GM10266 (cell line): ENCODE data around the gene SLC26A11.

Experiments
- DNase-seq: peaks from one replicate; pipeline ENCODE4 v3.0.0; 2012; ENCODE audit errors: extremely low spot score
- TF ChIP-seq, protein P1 (sequence below): IDR thresholded peaks from 2 replicates; pipeline ENCODE4 v1.5.1; 2012; ENCODE audit warnings: mild to moderate bottlenecking, low read depth; ENCODE audit not compliant: control insufficient read depth, insufficient read depth; ENCODE audit errors: missing control alignments

SLC26A11 gene

DNA sequence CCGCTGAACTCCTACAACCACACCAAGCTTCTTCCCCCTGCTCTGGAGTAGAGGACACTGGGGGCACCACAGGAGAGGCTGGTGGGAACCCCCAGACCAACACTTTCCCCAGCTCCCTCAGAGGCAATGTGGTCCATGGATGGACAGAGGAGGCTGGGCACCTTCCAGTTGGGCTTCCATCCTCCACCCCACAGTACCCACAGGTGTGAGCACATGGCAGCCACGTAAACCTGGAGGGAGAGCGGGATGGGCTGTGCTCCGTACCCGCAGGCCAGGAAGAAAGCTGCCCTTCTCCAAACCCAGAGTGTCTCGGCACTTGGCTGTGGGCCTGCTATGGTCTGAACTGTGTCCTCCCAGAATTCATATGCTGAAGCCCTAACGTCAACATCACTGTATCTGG, 1.8 kb upstream of the SLC26A11 start:
- TF ChIP-seq, protein P1, sequence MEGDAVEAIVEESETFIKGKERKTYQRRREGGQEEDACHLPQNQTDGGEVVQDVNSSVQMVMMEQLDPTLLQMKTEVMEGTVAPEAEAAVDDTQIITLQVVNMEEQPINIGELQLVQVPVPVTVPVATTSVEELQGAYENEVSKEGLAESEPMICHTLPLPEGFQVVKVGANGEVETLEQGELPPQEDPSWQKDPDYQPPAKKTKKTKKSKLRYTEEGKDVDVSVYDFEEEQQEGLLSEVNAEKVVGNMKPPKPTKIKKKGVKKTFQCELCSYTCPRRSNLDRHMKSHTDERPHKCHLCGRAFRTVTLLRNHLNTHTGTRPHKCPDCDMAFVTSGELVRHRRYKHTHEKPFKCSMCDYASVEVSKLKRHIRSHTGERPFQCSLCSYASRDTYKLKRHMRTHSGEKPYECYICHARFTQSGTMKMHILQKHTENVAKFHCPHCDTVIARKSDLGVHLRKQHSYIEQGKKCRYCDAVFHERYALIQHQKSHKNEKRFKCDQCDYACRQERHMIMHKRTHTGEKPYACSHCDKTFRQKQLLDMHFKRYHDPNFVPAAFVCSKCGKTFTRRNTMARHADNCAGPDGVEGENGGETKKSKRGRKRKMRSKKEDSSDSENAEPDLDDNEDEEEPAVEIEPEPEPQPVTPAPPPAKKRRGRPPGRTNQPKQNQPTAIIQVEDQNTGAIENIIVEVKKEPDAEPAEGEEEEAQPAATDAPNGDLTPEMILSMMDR: no peak

DNA sequence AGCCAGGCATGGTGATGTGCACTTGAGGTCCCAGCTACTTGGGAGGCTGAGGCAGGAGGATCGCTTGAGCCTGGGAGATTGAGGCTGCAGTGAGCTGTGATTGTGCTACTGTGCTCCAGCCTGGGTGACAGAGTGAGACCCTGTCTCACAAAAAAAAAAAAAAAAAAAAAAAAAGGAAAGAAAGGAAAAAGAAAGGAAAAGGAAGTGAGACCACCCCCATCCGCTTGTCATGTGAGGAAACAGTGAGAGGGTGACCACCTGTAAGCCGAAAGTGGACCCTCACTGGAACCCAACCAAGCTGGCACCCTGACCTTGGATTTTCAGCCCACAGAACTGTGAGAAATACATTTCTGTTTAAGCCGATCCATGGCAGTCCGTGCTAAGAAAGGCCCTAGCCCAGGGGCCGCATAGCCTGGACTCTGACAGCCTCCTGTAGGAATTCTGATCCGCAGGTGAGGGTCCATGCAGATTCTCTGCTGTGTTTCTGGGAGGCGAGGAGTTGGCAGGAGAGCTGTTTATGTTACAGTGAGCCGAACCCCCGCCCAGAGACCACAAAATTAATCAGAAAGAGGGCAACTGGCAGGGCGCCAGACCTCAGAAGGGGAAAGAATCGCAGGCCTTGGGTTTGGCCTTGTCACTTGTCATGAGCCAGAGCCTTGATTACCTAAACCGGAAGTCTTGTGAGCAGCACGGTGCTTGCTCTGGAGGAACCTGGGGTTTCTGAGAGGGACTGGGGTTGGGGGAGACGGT, 1.0 kb upstream of the SLC26A11 start:
- DNase-seq: peak; percentile 90
- TF ChIP-seq, protein P1: no peak

More for the DNA sequence above, 1.8 kb upstream of the SLC26A11 start:
- DNase-seq: no peak

DNA sequence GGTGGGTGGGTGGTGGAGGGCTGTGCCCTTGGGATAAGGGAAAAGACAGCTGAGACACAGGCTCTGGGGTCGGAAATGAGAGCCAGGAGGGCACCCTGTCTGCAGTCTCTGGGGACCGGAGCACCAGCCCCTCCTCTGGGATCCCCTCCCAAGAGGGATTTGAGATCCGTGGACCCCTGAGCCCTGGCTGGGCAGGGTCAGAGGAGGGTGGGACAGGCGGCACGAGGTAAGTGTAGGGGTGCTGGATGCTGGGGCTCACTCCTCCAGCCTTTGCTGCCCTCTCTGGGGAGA, 519 bp upstream of the SLC26A11 start:
- no peak for DNase-seq
- TF ChIP-seq, protein P1: no peak

DNA sequence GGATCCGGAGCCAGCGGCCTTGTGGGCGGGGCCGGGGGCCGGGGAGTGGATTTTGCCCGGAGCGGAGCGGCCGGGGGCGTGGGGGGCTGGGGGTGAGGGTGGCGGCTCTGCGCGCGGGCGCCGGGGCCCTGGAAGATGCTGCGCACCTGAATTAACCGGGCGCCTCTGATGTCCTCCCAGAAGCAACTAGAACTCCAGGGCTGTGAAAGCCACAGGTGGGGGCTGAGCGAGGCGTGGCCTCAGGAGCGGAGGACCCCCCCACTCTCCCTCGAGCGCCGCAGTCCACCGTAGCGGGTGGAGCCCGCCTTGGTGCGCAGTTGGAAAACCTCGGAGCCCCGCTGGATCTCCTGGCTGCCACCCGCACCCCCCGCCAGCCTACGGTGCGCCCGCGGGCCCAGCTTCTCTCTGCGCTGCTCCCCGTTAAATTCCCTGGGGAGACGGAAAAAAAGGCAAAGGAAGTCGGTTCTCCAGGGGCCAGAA, 549 bp downstream of the SLC26A11 start:
- TF ChIP-seq, protein P1: no peak
- DNase-seq: peak; percentile 58

DNA sequence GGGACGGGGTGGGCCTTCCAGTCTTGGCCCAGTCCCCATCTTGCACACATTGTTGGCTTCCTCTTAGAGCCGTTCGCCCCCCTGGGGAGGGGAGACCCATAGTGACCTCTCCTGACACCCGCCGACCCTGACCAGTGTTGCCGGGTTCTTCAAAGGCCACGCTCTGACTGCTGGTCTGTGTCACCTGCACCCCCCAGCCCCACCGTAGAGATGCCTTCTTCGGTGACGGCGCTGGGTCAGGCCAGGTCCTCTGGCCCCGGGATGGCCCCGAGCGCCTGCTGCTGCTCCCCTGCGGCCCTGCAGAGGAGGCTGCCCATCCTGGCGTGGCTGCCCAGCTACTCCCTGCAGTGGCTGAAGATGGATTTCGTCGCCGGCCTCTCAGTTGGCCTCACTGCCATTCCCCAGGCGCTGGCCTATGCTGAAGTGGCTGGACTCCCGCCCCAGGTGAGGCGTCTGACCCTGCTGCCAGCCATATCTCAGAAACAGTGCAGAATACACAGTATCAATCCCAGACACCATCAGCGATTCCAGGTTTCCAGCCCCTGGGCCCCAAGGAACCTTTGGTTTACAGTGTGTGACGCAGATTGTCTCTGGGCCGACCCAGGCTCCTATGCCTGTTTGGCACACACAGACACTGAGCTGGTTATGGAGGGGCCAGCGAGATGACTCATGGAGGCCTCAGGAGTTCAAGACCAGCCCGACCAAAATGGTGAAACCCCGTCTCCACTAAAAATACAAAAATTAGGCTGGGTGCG, 1.3 kb downstream of the SLC26A11 start:
- TF ChIP-seq, protein P1: no peak
- no peak for DNase-seq

DNA sequence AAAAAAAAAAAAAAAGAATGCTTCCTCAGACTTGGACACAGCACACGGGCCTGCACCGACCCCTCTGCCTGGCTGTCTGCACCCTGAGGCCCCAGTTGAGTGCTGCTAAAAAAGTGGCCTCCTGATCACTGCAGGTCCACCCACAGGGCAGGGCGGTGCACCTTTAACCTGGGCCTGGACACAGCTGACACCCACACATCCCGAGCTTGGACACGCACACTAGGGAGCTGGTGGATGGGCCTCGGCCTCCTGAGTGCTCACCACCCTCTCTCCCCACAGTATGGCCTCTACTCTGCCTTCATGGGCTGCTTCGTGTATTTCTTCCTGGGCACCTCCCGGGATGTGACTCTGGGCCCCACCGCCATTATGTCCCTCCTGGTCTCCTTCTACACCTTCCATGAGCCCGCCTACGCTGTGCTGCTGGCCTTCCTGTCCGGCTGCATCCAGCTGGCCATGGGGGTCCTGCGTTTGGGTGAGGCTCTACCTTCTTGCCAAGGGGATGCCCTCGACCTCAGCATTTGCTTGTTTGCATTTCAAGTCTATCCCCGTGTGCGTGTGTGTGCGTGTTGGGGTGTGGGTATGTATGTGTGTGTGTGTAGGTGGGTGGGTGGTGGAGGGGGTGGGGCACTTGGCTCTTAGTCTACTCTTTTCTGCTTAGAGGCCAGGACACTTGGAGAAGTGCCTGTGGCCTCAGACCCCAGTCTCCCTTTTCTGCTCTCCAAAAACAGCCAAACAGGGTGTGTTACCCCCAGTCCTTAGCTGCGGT, 2.3 kb downstream of the SLC26A11 start:
- DNase-seq: no peak
- TF ChIP-seq, protein P1: no peak
